ENCODE data around the gene NECTIN1. TPM values are rescaled to one million over a fixed set of nuclear protein-coding genes. Genes with fewer than 3 reads are reported as not detected.

NECTIN1 gene
- total RNA-seq, 4 donors from 2014 or later = 112 to 176 (median 164) TPM

GRCh38 chr11:119593346-119593745 is 135.7 kb downstream of the NECTIN1 start:
- no peak for DNase-seq (ENCODE audit: low spot score in 2 of 2)

GRCh38 chr11:119592642-119593041 is 136.4 kb downstream of the NECTIN1 start:
- Histone ChIP-seq H3K36me3 (no peaks in the 10 kb centered on the region), H3K4me1 (peaks cover 46% of the 10 kb centered on the region), H3K9me3 (no peaks in the 10 kb centered on the region), H3K27ac (peak overlapping the region; percentile 75), H3K27me3 (no peaks in the 10 kb centered on the region), H3K4me3 (no peak overlapping the region)
- WGBS = 41% methylated on average over 5 of the region's 5 CpGs
- no peak for DNase-seq (ENCODE audit: low spot score in 2 of 2)
- TF ChIP-seq EP300 (IDR thresholded peaks at IDR 0.05) = no peak
- no peak for TF ChIP-seq POLR2AphosphoS5 (IDR thresholded peaks at IDR 0.05)
- no peak for TF ChIP-seq POLR2A (IDR thresholded peaks at IDR 0.05)
- no peak for TF ChIP-seq CTCF (IDR thresholded peaks at IDR 0.05)

More at GRCh38 chr11:119593346-119593745, 135.7 kb downstream of the NECTIN1 start:
- H3K27ac ChIP-seq = peak overlapping the region; percentile 75
- H3K4me3 ChIP-seq = no peak overlapping the region
- 73% methylated on average over 1 of the region's 1 CpG for WGBS
- no peaks in the 10 kb centered on the region for H3K9me3 ChIP-seq
- TF ChIP-seq EP300 (IDR thresholded peaks at IDR 0.05) (no peak), POLR2AphosphoS5 (IDR thresholded peaks at IDR 0.05) (no peak), CTCF (IDR thresholded peaks at IDR 0.05) (no peak), POLR2A (IDR thresholded peaks at IDR 0.05) (no peak)
- H3K27me3 ChIP-seq = no peaks in the 10 kb centered on the region
- H3K36me3 ChIP-seq = no peaks in the 10 kb centered on the region
- H3K4me1 ChIP-seq = peaks cover 46% of the 10 kb centered on the region

GRCh38 chr11:119591836-119592310 is 137.1 kb downstream of the NECTIN1 start:
- Histone ChIP-seq H3K9me3 (no peaks in the 10 kb centered on the region), H3K4me1 (peaks cover 46% of the 10 kb centered on the region), H3K27me3 (no peaks in the 10 kb centered on the region), H3K27ac (peak overlapping the region; percentile 75), H3K36me3 (no peaks in the 10 kb centered on the region), H3K4me3 (no peak overlapping the region)
- WGBS = 51% methylated on average over 5 of the region's 5 CpGs
- no peak for DNase-seq (ENCODE audit: low spot score in 2 of 2)
- TF ChIP-seq POLR2AphosphoS5 (IDR thresholded peaks at IDR 0.05) (no peak), EP300 (IDR thresholded peaks at IDR 0.05) (no peak), POLR2A (IDR thresholded peaks at IDR 0.05) (no peak), CTCF (IDR thresholded peaks at IDR 0.05) (no peak)

GRCh38 chr11:119590651-119591351 is 138.2 kb downstream of the NECTIN1 start:
- TF ChIP-seq CTCF (IDR thresholded peaks at IDR 0.05) (no peak), POLR2A (IDR thresholded peaks at IDR 0.05) (no peak), POLR2AphosphoS5 (IDR thresholded peaks at IDR 0.05) (no peak), EP300 (IDR thresholded peaks at IDR 0.05) (no peak)
- Histone ChIP-seq H3K4me3 (no peak overlapping the region), H3K27me3 (no peaks in the 10 kb centered on the region), H3K36me3 (no peaks in the 10 kb centered on the region), H3K4me1 (peaks cover 46% of the 10 kb centered on the region), H3K9me3 (no peaks in the 10 kb centered on the region), H3K27ac (peak overlapping the region; percentile 75)
- 74% methylated on average over 4 of the region's 4 CpGs for WGBS
- DNase-seq (ENCODE audit: low spot score in 2 of 2) = no peak

- Histone ChIP-seq H3K4me1 (peaks cover 52% of the 10 kb centered on the region), H3K36me3 (no peaks in the 10 kb centered on the region), H3K27me3 (peaks cover 7% of the 10 kb centered on the region), H3K4me3 (no peak overlapping the region), H3K9me3 (no peaks in the 10 kb centered on the region), H3K27ac (no peak overlapping the region)
- DNase-seq (ENCODE audit: low spot score in 2 of 2) = peak in 1 of 2 donors; percentile 25
- TF ChIP-seq POLR2AphosphoS5 (IDR thresholded peaks at IDR 0.05) (no peak), CTCF (IDR thresholded peaks at IDR 0.05) (no peak), POLR2A (IDR thresholded peaks at IDR 0.05) (no peak), EP300 (IDR thresholded peaks at IDR 0.05) (no peak)
Observed at GRCh38 chr11:119589001-119589400, 140.0 kb downstream of the NECTIN1 start.
